GM12873 (cell line): ENCODE measurements around the gene SORBS2.

ENCODE experiments used
- CTCF ChIP-seq: IDR thresholded peaks from 2 replicates; pipeline ENCODE4 v1.5.1; 2012; ENCODE audit warnings: low read depth, mild to moderate bottlenecking, moderate library complexity, low read length, control low read depth; ENCODE audit not compliant: insufficient read depth; ENCODE audit errors: missing control alignments

SORBS2 gene

GRCh38 chr4:185821029-185821419 lies 9.0 kb upstream of the SORBS2 start:
- no peak for TF ChIP-seq CTCF

GRCh38 chr4:185820146-185821028 lies 8.4 kb upstream of the SORBS2 start:
- TF ChIP-seq CTCF, result no peak

- TF ChIP-seq CTCF, result no peak
Measured at GRCh38 chr4:185819144-185819543, 7.2 kb upstream of the SORBS2 start.

GRCh38 chr4:185817403-185817818 lies 5.4 kb upstream of the SORBS2 start:
- TF ChIP-seq CTCF, result no peak

GRCh38 chr4:185813133-185813532 lies 1.1 kb upstream of the SORBS2 start:
- no peak for TF ChIP-seq CTCF

- no peak for TF ChIP-seq CTCF
Measured at GRCh38 chr4:185810746-185811508, 1.1 kb downstream of the SORBS2 start.

- TF ChIP-seq CTCF, result no peak
Measured at GRCh38 chr4:185809533-185810071, 2.4 kb downstream of the SORBS2 start.
